ENCODE results near the gene UQCC5. TPM values are rescaled to one million over a fixed set of nuclear protein-coding genes. Genes with fewer than 3 reads are reported as not detected.

Gene UQCC5
- total RNA-seq, 1 experiment from 2014 or later: 11.0 TPM

Small RNAs within 50 kb of the gene (small RNA-seq; reads per million reads assigned to genes)
- 0 reads per million in 2 experiments for gene RNU6-856P
- 0 reads per million in 2 experiments for gene RNU6ATAC16P

Other genes with a start within 250 kb of the UQCC5 start
- 7.7 and 8.7 TPM in 2 replicates for gene GLYCTK, start 248.8 kb upstream of the UQCC5 start, total RNA-seq (2014; rRNA removed; shearing (Covaris generic))
- gene DNAH1, start 220.3 kb upstream of the UQCC5 start, total RNA-seq (2014; rRNA removed; shearing (Covaris generic)): 0.74 and 1.6 TPM in 2 replicates
- gene BAP1, start 126.6 kb upstream of the UQCC5 start, total RNA-seq (2014; rRNA removed; shearing (Covaris generic)): 73.5 and 78.2 TPM in 2 replicates
- 13.8 and 20.1 TPM in 2 replicates for gene PHF7, start 125.9 kb upstream of the UQCC5 start, total RNA-seq (2014; rRNA removed; shearing (Covaris generic))
- 0.40 and 0.43 TPM in 2 replicates for gene SEMA3G, start 91.5 kb upstream of the UQCC5 start, total RNA-seq (2014; rRNA removed; shearing (Covaris generic))
- gene TNNC1, start 82.6 kb upstream of the UQCC5 start, total RNA-seq (2014; rRNA removed; shearing (Covaris generic)): 0.24 and 0.42 TPM in 2 replicates
- 17.7 and 19.9 TPM in 2 replicates for gene NISCH, start 81.0 kb upstream of the UQCC5 start, total RNA-seq (2014; rRNA removed; shearing (Covaris generic))
- not detected in 2 replicates for gene STAB1, start 41.3 kb upstream of the UQCC5 start, total RNA-seq (2014; rRNA removed; shearing (Covaris generic))
- 34.2 and 42.7 TPM in 2 replicates for gene NT5DC2, start 2.7 kb upstream of the UQCC5 start, total RNA-seq (2014; rRNA removed; shearing (Covaris generic))
- gene PBRM1, start 149.3 kb downstream of the UQCC5 start, total RNA-seq (2014; rRNA removed; shearing (Covaris generic)): 41.7 and 43.6 TPM in 2 replicates
- 199 TPM in 2 replicates for gene GNL3, start 149.4 kb downstream of the UQCC5 start, total RNA-seq (2014; rRNA removed; shearing (Covaris generic))
- gene GLT8D1, start 169.2 kb downstream of the UQCC5 start, total RNA-seq (2014; rRNA removed; shearing (Covaris generic)): 81.1 and 82.0 TPM in 2 replicates
- 443 and 451 TPM in 2 replicates for gene SPCS1, start 169.5 kb downstream of the UQCC5 start, total RNA-seq (2014; rRNA removed; shearing (Covaris generic))
- 28.7 and 32.7 TPM in 2 replicates for gene NEK4, start 234.3 kb downstream of the UQCC5 start, total RNA-seq (2014; rRNA removed; shearing (Covaris generic))
- not detected in 2 replicates for gene ITIH1, start 241.0 kb downstream of the UQCC5 start, total RNA-seq (2014; rRNA removed; shearing (Covaris generic))

All from SK-MEL-5 (cell line).